Fibroblast of peridontal ligament (primary cell): ENCODE results near the gene S100Z.
"Not testable (repeated sequence)": the region's sequence is repeated elsewhere in the genome, so short reads cannot be mapped to it uniquely, and the experiment has no call there.

Experiments used
- DNase-seq: peaks from one replicate; pipeline ENCODE4 v3.0.0-alpha.2; 2010; ENCODE audit errors: extremely low read depth

The S100Z gene

DNA sequence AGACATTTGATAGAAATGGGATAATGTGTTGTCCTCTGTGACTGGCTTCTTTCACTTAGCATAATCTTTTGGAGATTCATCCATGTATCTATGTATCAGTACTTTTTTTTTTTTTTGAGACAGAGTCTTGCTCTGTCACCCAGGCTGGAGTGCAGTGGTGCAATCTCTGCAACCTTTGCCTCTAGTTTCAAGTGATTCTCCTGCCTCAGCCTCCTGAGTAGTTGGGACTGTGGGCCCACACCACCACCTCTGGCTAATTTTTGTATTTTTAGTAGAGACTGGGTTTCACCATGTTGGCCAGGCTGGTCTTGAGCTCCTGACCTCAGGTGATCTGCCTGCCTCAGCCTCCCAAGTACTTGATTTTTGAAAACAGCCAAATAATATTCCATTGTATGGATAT, 23.4 kb upstream of the S100Z start:
- not testable (repeated sequence) for DNase-seq

- peak; percentile 23 for DNase-seq
Observed at GRCh38 chr5:76831110-76831452, 18.7 kb upstream of the S100Z start.

DNA sequence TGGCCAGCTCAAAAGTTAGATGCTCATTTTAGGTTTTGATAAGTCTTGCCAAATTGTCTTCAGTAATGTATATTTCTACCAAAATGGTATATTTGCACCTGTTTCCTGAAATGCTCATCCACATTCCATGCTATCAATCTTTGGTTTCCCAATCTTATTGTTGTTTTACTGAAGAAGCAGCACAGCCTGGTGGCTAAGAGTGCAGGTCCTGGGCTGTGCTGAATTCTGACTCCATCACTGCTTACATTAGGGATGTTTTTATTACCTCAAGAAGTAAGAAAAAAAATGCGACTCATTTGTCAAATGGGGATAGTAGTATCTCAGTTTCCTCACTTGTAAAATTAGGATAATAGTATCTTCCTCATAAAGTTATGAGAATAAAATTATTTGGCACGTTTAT, 13.6 kb upstream of the S100Z start:
- DNase-seq = no peak

GRCh38 chr5:76836585-76836984, 13.2 kb upstream of the S100Z start:
- DNase-seq = no peak

DNA sequence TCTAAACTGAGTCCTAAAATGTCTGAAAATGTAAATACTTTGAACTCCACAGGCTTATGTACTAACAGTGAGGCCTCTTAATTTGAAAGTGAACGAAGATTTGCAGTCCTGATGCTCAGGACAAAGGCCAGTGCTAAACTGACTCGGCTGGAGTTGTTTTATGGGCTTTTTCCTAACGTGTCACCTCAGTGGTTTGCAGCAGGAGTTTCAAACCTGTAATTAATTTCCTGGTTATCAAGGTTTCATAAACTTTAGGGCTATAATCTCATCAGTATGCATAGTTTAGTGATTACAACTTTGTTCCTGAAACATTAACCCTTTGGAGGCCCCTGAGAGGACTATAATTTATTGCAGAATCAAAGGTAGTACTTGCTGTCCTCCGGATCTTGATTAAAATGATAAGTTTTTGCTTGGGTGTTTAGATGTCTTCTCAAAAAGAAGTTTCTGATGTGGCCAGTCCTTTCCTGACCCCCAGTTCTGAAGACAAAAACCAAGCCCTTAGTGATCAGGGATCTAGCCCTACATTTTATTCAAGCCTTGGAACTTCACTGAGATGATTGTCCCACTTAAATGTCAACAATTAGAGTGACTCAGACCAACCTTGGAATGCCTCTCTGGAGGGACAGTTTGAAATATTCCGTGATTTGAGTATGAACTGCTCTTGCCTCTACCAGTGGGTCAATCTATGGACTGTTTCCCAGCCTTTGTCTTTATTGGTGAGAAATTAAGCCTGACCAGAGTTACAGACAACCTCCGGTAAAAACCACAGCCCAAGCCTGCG, 11.1 kb upstream of the S100Z start:
- peak; percentile 61 for DNase-seq

- DNase-seq = no peak
Observed at GRCh38 chr5:76841361-76841760, 8.5 kb upstream of the S100Z start.

DNA sequence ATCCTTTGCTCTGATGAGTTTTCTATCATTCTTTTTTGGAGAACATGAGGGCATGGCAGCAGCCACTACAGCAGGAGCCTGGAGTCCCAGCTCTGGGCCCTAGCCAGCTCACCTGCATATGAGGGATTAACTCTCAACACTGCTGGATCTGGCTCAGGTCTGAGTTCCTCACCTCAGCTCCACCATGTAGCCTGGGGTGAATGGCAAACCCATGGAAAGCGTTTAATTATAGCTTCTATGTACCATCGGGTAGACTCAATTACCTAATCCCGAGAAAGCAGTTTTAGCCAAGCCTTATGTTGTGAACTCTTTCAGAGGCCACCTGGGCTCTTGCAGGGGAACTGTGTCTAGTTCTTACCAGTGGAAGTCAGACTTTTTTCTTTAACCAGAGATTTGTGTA, 3.9 kb upstream of the S100Z start:
- no peak for DNase-seq

DNA sequence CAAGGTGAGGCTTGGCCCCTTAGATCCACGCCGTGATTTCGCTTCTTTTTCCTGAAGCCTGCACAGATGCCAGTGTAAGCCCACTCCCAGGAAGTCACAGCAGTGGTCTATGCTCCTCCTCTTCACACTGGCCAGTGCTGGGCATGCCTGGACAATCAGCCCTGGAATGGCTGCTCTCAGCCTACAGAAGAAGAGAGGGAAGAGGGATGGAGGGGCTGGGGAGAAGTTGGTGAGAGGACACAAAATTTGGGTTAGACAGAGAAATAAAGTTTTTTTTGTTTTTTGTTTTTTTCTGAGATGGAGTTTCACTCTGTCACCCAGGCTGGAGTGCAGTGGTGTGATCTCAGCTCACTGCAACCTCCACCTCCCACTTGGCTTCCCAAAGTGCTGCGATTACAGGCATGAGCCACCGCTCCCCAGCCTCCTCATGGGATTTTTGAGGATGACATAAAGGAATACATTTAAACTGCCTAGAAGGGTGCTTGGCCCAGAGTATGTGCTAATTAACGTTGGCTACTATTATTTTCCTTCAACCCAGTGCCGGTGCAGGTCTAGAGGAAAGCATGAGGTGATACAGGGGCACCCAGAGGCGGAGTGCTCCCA, 830 bp downstream of the S100Z start:
- no peak for DNase-seq

DNA sequence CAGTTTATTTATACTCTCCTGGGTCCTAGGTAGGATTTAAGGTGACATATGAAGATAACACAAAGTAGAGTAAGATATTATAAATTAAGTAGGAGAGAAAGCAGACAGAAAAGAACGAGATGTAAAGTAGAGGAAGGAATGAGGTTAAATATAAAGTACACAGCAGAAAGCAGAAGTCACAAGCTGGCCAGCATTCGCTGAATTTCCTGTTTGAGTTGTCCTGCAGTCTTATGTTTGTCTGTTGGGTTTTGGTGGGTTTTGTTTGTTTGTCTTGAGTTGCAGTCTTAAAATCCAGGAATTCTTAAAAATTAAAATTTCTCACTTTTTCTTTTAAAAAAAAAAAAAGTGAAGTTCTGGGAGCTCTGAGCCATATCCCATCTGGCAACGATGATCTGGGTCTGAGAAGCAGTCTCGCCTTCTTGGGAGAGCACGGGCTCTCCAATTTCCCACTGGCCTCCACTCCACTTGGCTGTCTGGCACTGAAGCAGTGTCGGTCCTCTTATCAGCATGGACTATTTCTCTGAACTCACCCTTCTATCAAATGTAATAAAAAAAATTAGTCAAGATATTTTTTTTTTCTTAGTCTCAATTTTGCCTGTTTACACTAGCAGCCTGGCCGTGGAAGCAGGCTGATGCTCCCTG, 2.0 kb downstream of the S100Z start:
- DNase-seq = no peak

- no peak for DNase-seq
Observed at GRCh38 chr5:76852772-76853171, 3.0 kb downstream of the S100Z start.

GRCh38 chr5:76853741-76854140, 3.9 kb downstream of the S100Z start:
- not testable (repeated sequence) for DNase-seq

DNA sequence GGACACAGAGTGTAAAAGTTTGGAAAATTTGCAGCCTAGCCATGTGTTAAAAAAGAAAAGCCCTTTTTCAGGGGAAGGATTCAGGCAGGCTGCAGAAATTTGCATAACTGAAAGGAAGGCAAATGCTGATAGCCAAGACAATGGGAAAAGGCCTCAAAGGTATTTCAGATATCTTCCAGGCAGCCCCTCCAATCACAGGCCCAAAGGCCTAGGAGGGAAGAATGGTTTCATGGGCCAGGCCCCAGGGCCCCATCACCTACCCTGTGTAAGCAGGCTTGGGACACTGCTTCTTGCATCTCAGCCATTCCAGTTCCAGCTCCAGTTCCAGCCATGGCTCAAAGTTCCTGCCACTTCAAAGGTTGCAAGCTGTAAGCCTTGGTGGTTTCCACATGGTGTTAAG, 4.8 kb downstream of the S100Z start:
- no peak for DNase-seq

- not testable (repeated sequence) for DNase-seq
Observed at GRCh38 chr5:76855501-76855900, 5.7 kb downstream of the S100Z start.

GRCh38 chr5:76855961-76856360, 6.1 kb downstream of the S100Z start:
- no peak for DNase-seq

DNA sequence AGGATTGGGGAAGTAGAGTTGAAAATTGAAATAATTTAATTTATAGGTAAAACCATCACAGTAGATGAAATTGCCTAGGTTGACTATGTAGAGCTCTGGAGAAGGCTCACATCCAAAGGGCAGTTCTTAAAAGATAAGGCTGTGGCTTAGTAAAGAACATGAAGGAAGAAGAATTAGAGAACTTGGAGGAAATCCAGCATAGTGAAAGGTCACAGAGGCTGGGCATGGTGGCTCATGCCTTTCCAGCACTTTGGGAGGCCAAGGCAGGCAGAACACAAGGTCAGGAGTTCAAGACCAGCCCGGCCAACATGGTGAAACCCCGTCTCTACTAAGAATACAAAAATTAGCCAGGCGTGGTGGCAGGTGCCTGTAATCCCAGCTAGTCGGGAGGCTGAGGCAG, 7.0 kb downstream of the S100Z start:
- not testable (repeated sequence) for DNase-seq

- peak; percentile 85 for DNase-seq
Observed at GRCh38 chr5:76859591-76860247, 9.9 kb downstream of the S100Z start.

DNA sequence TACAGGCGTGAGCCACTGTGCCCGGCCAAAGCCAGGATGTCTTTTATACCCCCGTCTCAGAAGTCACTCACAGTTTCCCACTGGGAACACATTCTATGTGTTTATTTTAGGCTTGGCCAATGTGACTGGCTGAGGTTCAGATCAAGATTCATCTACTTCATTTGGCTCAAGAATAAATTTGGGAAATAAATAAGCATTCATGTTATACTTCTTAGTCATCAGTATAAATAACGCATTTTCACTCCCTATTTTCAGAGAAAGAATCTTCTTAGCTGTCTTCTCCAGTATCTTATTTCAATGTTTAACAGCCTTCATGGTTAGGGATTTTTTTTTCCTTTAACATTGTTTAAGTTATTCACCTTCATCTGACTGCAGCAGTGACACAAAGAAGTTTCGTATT, 11.8 kb downstream of the S100Z start:
- peak; percentile 63 for DNase-seq

DNA sequence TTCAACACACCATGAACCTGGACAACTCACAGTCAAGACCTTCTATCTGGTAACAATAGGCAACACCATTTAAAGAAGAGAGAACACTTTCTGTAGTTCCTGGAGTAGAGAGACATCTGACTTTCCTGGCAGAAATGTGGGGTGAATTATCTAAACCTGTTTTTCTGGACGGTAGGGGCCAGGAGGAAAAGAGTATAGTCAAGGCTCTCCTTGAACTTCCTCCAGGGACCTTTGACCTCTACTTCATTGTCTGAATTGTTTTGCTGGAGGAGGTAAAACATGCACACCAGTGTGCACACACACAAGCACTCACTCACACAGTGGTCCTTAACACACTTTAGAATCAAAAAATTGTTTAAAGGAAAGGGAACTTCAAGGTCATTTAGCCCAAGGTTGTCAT, 13.2 kb downstream of the S100Z start:
- no peak for DNase-seq

- DNase-seq = no peak
Observed at GRCh38 chr5:76866503-76866902, 16.7 kb downstream of the S100Z start.

DNA sequence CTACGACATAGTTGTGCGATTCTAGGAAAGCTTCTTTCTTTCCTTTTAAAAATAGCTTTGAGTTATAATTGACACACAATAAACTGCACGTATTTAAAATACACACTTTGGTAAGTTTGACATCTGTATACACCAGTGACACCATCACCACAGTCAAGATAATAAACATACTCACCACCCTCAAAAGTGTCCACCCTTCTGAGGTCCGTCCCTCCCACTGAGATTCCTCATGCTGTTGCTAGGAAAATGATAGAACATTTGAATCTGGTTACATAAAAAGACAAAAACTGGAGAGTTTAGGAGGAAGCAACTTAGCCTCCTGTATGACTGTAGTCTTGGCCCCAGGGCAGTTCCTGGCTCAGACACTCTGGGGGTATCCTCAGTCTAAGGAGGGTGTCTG, 17.2 kb downstream of the S100Z start:
- peak; percentile 33 for DNase-seq

- peak; percentile 82 for DNase-seq
Observed at GRCh38 chr5:76867827-76868693, 18.2 kb downstream of the S100Z start.

- no peak for DNase-seq
Observed at GRCh38 chr5:76870046-76870445, 20.2 kb downstream of the S100Z start.
